ENCODE measurements around the gene FPR2. TPM values are rescaled to one million over a fixed set of nuclear protein-coding genes. Genes with fewer than 3 reads are reported as not detected.
A peak's percentile ranks its signal among the peaks of the same experiment; 100 is the strongest.

The FPR2 gene
- total and polyA plus RNA-seq, 9 of the 15 experiments (the other 6 are each of a cell fraction or from before 2014, with no cell fraction given): 0.03 to 0.15 (median 0.07) TPM; not detected in 6

GRCh38 chr19:51735759-51736449, 25.1 kb upstream of the FPR2 start (continued):
- TF ChIP-seq SREBF1 (IDR thresholded peaks at IDR 0.05; ENCODE audit: borderline replicate concordance, low read depth, low read length) (no peak), TOE1 (IDR thresholded peaks at IDR 0.05; ENCODE audit: borderline replicate concordance) (no peak), TOE1 (CRISPR knock-in tag; IDR thresholded peaks at IDR 0.05; ENCODE audit: borderline replicate concordance, low read depth) (no peak), MBD1 (CRISPR knock-in tag; IDR thresholded peaks at IDR 0.05) (no peak), ZNF57 (CRISPR knock-in tag; IDR thresholded peaks at IDR 0.05) (no peak), TFAP4 (CRISPR knock-in tag; IDR thresholded peaks at IDR 0.05; ENCODE audit: borderline replicate concordance) (no peak), HDGF (IDR thresholded peaks at IDR 0.05) (no peak), KLF10 (CRISPR knock-in tag; IDR thresholded peaks at IDR 0.05) (no peak), DIDO1 (tag; IDR thresholded peaks at IDR 0.05; ENCODE audit: low read depth) (no peak), SETDB1 (IDR thresholded peaks at IDR 0.05; ENCODE audit: low read length) (no peak), JUND (IDR thresholded peaks at IDR 0.05; ENCODE audit: borderline replicate concordance, low read depth, low read length) (0 out of 2 replicates have a peak, but pooled peaks have one; percentile 51), JUND (tag; IDR thresholded peaks at IDR 0.05; ENCODE audit: borderline replicate concordance, low read depth, low read length) (no peak), RAD51 (IDR thresholded peaks at IDR 0.05; ENCODE audit: borderline replicate concordance, low read depth) (no peak), ZFX (CRISPR knock-in tag; IDR thresholded peaks at IDR 0.05) (no peak), CC2D1A (IDR thresholded peaks at IDR 0.05) (no peak), ZNF121 (CRISPR knock-in tag; conservative IDR thresholded peaks at IDR 0.05) (peak; percentile 77), RBBP5 (IDR thresholded peaks at IDR 0.05; ENCODE audit: borderline replicate concordance, insufficient read depth, low read length, poor library complexity, severe bottlenecking) (no peak), MXD1 (CRISPR knock-in tag; IDR thresholded peaks at IDR 0.05; ENCODE audit: borderline replicate concordance, poor library complexity, severe bottlenecking) (no peak), TEAD2 (tag; IDR thresholded peaks at IDR 0.05) (no peak)

Measured in K562 (cell line).